ENCODE measurements around the gene ZNF451.

- TF ChIP-seq CTCF (conservative IDR thresholded peaks at IDR 0.05; ENCODE audit: low read length): no peak
- TF ChIP-seq EZH2phosphoT487 (IDR thresholded peaks at IDR 0.05; ENCODE audit: borderline replicate concordance): no peak
Measured at GRCh38 chr6:57174511-57174907, 84.5 kb downstream of the ZNF451 start.
